RCC 7860 (cell line): Measurements from ENCODE around the gene OR2B2.

Source experiments
- DNase-seq: peaks from one replicate; pipeline ENCODE4 v3.0.0-alpha.2; 2015; ENCODE audit warnings: low spot score
- FAIRE-seq: peaks from 2 replicates; lab custom pipeline; 2012; peaks lifted over from hg19 to GRCh38; lab: Jason Lieb, UNC

The OR2B2 gene

GRCh38 chr6:27893836-27894807, 18.1 kb downstream of the OR2B2 start:
- FAIRE-seq (peak; percentile 30), DNase-seq (peak; percentile 85)

GRCh38 chr6:27893059-27893835, 18.9 kb downstream of the OR2B2 start:
- peak; percentile 89 for FAIRE-seq
- DNase-seq: peak; percentile 99

GRCh38 chr6:27892649-27893058, 19.5 kb downstream of the OR2B2 start:
- peak; percentile 24 for DNase-seq
- no peak for FAIRE-seq

GRCh38 chr6:27891320-27891875, 20.8 kb downstream of the OR2B2 start:
- no peak for FAIRE-seq
- peak; percentile 3 for DNase-seq

GRCh38 chr6:27890445-27891319, 21.5 kb downstream of the OR2B2 start:
- FAIRE-seq (peak; percentile 45), DNase-seq (peak; percentile 88)

GRCh38 chr6:27889628-27890444, 22.4 kb downstream of the OR2B2 start:
- FAIRE-seq: no peak

GRCh38 chr6:27889275-27889627, 22.9 kb downstream of the OR2B2 start:
- no peak for DNase-seq
- no peak for FAIRE-seq

More at GRCh38 chr6:27889628-27890444, 22.4 kb downstream of the OR2B2 start:
- peak; percentile 6 for DNase-seq

GRCh38 chr6:27888566-27888965, 23.6 kb downstream of the OR2B2 start:
- no peak for FAIRE-seq

GRCh38 chr6:27886073-27886472, 26.1 kb downstream of the OR2B2 start:
- no peak for FAIRE-seq

More at GRCh38 chr6:27888566-27888965, 23.6 kb downstream of the OR2B2 start:
- no peak for DNase-seq

GRCh38 chr6:27883136-27883535, 29.1 kb downstream of the OR2B2 start:
- DNase-seq (no peak), FAIRE-seq (no peak)

More at GRCh38 chr6:27886073-27886472, 26.1 kb downstream of the OR2B2 start:
- no peak for DNase-seq

GRCh38 chr6:27882624-27883023, 29.6 kb downstream of the OR2B2 start:
- FAIRE-seq: no peak

GRCh38 chr6:27879837-27880236, 32.4 kb downstream of the OR2B2 start:
- DNase-seq (no peak), FAIRE-seq (no peak)

More at GRCh38 chr6:27882624-27883023, 29.6 kb downstream of the OR2B2 start:
- no peak for DNase-seq

- FAIRE-seq (no peak), DNase-seq (no peak)
These were observed 38.2 kb downstream of the OR2B2 start for GRCh38 chr6:27874016-27874415.

- FAIRE-seq (no peak), DNase-seq (peak; percentile 27)
These were observed 38.9 kb downstream of the OR2B2 start for GRCh38 chr6:27873021-27873940.

GRCh38 chr6:27872642-27873020, 39.6 kb downstream of the OR2B2 start:
- DNase-seq (no peak), FAIRE-seq (no peak)

GRCh38 chr6:27871924-27872638, 40.1 kb downstream of the OR2B2 start:
- peak; percentile 79 for DNase-seq
- FAIRE-seq: no peak

GRCh38 chr6:27870291-27870870, 41.8 kb downstream of the OR2B2 start:
- FAIRE-seq (no peak), DNase-seq (no peak)
